HG03565 (cell line): ENCODE data around the gene KIR2DL1.
"Not testable (repeated sequence)": the region's sequence is repeated elsewhere in the genome, so short reads cannot be mapped to it uniquely, and the experiment has no call there.

ENCODE experiments used
- ATAC-seq: cut with Tn5 transposase; IDR thresholded peaks from one replicate; pipeline ENCODE4 v1.9.1; 2021; ENCODE audit warnings: mild to moderate bottlenecking, moderate library complexity; ENCODE audit not compliant: unreplicated experiment

The KIR2DL1 gene

DNA sequence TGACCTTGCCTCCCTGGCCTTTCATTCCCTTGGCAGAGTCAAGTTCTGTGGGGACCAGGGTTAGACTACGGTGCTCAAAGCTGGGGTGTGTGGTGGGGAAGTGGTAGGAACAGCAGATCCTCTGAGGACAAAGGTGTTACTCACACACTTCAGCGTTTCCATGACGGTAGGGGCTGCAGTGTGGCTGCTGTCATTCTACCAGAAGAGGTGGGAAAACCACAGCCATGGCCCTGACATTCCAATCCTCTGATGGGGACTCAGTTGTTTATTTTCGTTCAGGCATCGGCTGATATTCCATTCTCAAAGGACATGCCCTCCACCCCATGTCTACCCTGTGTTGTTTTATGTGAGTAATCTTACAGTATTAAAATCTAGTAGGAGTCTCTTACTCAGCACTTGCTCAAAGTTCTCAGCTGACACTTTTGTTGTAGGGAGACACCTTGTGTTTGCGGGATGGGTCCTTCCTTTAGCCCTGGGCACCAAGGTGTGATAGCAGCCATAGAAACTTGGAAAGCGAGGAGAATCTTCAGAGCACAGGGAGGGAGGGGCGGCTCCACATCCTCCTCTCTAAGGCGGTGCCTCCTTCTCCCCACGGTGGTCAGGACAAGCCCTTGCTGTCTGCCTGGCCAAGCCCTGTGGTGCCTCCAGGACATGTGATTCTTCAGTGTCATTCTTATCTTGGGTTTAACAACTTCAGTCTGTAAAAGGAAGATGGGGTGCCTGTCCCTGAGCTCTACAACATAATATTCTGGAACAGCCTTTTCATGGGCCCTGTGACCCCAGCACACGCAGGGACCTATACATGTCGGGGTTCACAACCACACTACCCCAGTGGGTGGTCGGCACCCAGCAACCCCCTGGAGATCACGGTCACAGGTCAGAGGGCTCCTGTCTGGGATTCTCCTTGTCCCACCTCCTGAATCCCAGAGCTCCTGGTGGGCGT is 1.7 kb downstream of the KIR2DL1 start:
- ATAC-seq = not testable (repeated sequence)

DNA sequence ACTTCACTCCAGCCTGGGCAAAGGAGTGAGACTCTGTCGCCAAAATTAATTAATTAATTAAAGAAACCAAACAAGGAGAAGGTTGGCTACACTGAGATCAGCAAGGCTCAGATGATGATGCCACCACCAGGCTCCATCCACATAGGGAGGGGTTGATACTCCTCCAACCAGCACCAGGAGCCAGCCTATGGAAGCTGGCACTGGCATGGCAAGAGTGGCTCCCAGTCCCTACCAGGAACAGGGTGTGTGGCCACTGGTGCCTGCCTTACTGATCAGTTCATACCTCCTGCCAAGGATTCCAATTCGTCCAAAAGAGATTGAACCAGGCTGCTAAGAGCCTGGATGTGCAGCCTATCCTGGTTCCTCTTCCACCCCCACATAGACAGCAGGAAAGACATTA is 3.1 kb downstream of the KIR2DL1 start:
- not testable (repeated sequence) for ATAC-seq

DNA sequence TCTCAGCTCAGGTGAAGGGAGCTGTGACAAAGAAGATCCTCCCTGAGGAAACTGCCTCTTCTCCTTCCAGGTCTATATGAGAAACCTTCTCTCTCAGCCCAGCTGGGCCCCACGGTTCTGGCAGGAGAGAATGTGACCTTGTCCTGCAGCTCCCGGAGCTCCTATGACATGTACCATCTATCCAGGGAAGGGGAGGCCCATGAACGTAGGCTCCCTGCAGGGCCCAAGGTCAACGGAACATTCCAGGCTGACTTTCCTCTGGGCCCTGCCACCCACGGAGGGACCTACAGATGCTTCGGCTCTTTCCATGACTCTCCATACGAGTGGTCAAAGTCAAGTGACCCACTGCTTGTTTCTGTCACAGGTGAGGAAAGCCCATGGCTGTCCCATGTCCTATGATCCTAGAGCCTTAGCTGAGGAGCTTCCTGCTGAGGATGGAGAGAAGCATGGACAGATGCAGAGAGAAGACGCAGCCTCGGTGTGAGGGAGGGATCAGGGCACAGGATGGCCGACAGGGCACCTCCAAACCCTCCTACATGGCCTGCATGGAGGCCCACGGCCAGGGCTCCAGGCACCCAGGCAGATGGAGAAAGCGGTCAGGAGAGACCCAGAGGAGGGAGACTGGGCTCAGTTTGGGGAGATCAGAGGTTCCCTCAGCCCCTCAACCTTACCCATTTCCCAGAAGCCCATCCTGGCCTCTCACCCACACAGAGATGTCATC is 5.7 kb downstream of the KIR2DL1 start:
- not testable (repeated sequence) for ATAC-seq

DNA sequence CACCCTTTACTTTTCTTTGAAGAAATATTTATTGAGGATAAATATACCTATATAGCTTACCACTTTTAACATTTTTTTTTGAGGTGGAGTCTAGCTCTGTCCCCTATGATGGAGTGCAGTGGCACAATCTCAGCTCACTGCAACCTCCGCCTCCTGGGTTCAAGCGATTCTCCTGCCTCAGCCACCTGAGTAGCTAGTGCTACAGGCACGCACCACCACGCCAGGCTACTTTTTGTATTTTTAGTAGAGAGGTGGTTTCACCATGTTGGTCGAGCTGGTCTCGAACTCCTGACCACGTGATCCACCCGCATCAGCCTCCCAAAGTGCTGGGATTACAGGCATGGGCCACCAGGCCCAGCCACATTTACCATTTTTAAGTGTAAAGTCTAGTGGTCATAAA is 6.2 kb downstream of the KIR2DL1 start:
- ATAC-seq = not testable (repeated sequence)

DNA sequence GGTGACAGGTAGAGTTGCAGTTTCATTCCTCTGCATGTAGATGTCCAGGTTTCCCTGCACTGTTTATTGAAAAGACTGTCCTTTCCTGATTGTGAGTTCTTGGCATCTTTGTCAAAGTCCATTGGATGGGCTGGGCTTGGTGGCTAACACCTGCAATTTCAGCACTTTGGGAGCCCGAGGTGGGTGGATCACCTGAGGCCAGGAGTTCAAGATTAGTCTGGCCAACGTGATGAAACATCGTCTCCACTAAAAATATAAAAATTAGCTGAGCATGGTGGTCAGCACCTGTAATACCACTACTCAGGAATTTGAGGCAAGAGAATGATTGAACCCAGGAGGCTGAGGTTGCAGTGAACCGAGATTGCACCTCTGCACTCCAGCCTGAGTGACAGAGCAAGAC is 8.3 kb downstream of the KIR2DL1 start:
- not testable (repeated sequence) for ATAC-seq

DNA sequence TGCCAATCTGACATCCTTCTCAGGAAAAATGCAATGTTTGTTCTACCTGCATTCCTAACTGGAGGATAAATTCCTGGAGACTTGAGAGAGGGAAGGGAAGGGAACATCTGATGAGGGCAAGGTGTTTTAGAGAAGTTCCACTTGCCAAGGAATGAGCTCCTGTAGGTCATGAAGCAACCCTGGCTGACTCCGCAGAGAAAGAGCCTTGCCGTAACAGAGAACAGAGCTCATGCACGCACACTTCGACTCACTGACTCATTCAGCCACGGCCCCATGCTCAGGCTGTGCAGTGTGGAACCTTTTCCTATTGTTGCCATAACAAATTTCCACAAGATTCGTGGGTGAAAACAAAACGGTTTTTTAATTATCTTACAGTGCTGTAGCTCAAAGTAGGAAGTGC is 9.3 kb downstream of the KIR2DL1 start:
- not testable (repeated sequence) for ATAC-seq

DNA sequence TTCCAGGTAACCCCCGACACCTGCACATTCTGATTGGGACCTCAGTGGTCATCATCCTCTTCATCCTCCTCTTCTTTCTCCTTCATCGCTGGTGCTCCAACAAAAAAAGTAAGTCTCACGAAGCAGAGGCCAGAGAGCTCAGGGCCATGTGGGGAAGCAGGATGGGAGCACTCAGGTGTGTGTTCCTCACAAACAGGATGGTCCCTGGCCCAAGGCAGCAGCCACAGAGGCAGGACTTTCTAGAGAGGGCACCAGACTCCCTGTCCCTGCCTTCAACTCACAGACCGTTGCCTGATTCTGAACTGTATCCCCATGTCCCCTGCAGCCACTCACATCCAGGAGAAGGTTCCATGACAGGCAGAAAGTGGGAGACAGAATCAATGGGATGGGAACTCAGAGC is 13.3 kb downstream of the KIR2DL1 start:
- not testable (repeated sequence) for ATAC-seq

DNA sequence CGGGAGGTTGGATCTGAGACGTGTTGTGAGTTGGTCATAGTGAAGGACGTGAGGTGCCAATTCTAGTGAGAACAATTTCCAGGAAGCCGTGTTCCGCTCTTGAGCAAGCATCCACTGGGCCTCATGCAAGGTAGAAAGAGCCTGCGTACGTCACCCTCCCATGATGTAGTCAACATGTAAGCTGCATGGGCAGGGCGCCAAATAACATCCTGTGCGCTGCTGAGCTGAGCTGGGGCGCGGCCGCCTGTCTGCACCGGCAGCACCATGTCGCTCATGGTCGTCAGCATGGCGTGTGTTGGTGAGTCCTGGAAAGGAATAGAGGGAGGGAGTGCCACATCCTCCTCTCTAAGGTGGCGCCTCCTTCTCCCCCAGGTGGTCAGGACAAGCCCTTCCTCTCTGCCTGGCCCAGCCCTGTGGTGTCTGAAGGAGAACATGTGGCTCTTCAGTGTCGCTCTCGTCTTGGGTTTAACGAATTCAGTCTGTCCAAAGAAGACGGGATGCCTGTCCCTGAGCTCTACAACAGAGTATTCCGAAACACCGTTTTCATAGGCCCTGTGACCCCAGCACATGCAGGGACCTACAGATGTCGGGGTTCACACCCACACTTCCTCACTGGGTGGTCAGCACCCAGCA is 16.6 kb downstream of the KIR2DL1 start:
- not testable (repeated sequence) for ATAC-seq

DNA sequence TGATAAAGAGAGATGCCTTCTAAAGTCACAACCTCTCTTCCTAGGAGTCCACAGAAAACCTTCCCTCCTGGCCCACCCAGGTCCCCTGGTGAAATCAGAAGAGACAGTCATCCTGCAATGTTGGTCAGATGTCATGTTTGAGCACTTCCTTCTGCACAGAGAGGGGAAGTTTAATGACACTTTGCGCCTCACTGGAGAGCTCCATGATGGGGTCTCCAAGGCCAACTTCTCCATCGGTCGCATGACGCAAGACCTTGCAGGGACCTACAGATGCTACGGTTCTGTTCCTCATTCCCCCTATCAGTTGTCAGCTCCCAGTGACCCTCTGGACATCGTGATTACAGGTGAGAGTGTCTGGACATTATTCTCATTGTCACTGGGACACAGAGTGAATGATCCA is 18.6 kb downstream of the KIR2DL1 start:
- ATAC-seq = not testable (repeated sequence)

DNA sequence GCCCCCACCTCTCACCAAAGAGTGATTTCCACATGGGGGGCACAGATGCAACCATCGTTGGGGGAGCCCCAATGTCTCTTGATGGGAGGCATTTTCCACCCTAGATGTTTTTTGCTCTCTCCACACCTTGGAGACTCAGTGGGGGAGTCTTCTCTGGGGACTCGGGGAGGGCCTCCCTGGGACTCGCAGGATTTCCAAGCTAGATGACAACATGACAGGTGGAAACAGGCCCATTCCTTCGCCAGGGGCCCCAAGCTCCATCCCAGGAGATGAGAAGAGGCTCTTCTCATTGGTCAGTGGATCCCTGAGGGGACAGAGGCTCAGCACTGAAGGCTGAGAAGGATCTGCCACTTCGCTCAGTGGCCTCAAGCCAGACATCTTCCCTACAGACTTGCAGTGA is 21.1 kb downstream of the KIR2DL1 start:
- ATAC-seq = no peak

DNA sequence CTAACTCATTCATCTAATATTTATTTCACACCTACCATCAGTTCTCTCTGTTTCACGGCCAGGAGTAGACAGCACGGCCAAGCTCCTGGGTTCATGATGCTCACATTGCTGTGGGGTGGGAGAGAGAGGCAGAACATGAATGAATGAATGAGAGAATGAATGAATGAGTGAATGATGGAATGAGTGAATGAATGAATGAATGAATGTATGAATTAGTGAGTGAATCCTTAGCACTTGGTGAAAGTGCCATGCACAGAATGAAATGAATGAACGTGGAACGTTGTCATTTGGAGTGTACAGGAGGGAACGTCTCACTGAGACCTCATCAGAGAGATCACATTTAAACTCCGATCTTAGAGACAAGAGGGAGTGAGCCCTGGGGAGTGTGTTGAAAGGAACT is 21.9 kb downstream of the KIR2DL1 start:
- no peak for ATAC-seq

DNA sequence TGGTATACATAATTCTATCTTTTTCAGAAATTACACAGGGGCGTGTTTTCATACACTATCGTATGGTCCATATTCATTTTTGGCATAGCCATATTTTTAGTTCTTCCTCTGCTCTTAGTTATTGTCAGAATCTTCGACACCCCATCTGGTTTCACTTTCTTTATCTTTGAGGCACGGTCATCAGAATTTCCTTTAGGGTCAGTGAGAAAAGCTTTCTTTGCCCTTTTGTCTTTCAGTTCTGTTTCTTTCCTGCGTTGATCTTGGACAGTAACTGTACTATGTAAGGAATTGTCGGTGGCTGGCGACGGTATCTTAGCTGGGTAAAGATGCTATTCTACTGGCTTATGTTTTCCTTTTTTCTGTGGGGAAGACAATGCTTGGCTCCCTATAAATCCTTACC is 23.2 kb downstream of the KIR2DL1 start:
- ATAC-seq = no peak

DNA sequence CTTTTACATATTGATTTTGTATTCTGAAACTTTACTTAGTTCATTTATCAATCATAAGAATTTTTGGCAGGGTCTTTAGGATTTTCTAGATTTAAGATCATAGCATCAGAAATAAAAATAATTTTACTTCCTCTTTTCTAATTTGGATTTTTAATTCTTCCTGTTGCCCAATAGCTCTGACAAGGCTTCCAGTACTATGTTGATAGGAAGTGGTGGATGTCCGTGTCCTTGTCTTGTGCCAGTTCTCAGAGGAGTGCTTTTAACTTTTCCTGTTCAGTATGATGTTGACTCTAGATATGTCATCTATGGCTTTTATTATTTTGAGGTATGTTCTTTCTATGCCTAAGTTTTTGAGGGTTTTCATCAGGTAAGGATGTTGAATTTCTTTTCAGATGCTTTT is 26.2 kb downstream of the KIR2DL1 start:
- no peak for ATAC-seq

DNA sequence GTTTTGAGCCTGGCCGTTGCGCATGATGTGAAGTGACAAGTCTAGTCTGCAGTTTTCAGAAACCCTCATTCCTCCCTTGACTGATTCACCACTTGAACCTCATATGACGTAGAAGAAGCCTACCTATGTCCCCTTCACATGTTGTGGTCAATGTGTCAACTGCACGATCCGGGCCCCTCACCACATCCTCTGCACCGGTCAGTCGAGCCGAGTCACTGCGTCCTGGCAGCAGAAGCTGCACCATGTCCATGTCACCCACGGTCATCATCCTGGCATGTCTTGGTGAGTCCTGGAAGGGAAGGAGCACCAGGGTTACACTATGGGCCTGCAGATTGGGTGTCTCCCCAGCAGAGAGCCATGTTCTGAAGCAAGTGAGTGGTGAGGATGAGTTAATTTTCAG is 33.8 kb downstream of the KIR2DL1 start, which contains the start of gene KIR2DL4:
Gene KIR2DL4 (plus strand): TSS at position 201 of the 400 bp plus-strand sequence. CDS start 42 bp downstream, at position 243.
- ATAC-seq = no peak

DNA sequence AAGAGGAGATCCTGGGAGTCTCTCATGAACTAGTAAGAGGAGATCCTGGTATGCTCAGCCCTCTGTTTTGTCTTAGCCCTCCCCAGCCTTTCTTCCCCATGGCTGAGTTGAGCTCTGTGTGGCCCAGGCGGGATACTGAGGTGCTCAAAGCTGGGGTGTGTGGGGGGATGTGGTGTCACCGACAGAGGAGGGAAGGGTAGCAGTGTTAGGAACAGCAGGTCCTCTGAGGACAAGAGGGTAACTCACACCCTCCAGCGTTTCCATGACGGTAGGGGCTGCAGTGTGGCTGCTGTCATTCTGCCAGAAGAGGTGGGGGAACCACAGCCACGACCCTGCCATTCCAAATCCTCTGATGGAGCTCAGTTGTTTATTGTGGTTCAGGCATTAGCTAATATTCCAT is 34.5 kb downstream of the KIR2DL1 start:
- ATAC-seq = no peak

DNA sequence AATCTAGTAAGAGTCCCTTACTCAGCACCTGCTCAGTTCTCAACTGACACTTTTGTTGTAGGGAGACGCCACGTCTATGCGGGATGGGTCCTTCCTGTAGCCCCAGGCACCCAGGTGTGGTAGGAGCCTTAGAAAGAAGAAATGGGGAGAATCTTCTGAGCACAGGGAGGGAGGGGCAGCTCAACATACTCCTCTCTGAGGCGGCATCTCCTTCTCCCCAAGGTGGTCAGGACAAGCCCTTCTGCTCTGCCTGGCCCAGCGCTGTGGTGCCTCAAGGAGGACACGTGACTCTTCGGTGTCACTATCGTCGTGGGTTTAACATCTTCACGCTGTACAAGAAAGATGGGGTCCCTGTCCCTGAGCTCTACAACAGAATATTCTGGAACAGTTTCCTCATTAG is 35.0 kb downstream of the KIR2DL1 start:
- no peak for ATAC-seq

DNA sequence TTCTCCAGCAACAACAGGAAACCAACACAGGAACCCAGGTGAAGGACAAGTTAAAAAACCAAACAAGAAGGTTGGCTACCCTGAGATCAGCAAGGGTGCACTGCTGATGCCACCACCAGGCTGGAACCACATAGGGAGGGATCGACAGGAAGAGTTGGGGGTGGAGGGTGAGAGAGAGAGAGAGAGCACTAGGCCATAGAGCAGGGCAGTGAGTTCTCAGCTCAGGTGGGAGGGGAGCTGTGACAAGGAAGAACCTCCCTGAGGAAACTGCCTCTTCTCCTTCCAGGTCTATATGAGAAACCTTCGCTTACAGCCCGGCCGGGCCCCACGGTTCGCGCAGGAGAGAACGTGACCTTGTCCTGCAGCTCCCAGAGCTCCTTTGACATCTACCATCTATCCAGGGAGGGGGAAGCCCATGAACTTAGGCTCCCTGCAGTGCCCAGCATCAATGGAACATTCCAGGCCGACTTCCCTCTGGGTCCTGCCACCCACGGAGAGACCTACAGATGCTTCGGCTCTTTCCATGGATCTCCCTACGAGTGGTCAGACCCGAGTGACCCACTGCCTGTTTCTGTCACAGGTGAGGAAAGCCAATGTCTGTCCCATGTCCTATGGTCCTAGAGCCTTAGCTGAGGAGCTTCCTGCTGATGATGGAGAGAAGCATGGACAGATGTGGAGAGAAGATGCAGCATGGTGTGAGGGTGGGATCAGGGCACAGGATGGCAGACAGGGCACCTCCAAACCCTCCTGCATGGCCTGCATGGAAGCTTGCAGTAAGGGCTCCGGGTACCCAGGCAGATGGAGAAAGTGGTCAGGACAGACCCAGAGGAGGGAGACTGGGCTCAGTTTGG is 36.3 kb downstream of the KIR2DL1 start:
- ATAC-seq = no peak

DNA sequence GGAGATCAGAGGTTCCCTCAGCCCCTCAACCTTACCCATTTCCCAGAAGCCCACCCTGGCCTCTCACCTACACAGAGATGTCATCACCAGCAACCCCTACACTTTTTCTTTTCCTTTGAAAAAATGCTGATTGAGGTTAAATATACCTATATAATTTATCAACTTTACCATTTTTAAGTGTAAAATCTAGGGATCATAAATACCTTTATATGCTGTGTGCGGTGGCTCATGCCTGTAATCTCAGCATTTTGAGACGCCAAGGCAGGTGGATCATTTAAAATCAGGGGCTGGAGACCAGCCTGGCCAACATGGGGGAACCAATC is 36.9 kb downstream of the KIR2DL1 start:
- no peak for ATAC-seq

DNA sequence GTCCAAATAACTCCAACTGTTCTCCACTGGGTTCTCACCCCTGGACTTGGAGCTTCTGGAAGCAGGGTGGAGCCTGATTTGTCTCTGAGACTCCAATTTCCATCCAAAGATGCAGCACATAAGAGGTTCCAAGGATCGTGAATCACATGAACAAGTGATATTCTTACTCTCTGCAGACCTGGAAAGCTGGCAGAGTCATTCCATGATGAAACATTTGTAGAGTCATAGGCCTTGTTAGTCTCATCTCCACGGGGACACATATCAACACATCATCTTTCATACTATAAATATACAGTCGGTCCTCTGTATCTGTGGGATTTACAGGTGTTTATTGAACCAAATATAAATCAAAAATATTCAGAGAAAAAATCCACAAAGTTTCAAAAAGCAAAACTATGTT is 45.0 kb downstream of the KIR2DL1 start:
- not testable (repeated sequence) for ATAC-seq

DNA sequence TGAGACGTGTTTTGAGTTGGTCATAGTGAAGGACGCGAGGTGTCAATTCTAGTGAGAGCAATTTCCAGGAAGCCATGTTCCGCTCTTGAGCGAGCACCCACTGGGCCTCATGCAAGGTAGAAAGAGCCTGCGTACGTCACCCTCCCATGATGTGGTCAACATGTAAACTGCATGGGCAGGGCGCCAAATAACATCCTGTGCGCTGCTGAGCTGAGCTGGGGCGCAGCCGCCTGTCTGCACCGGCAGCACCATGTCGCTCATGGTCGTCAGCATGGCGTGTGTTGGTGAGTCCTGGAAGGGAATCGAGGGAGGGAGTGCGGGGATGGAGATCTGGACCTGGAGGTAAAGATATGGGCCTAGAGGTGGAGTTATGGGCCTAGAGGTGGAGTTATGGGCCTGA is 46.7 kb downstream of the KIR2DL1 start, which contains the start of gene KIR3DL1:
Gene KIR3DL1 (plus strand): TSS at position 218 of the 400 bp plus-strand sequence.
- ATAC-seq = not testable (repeated sequence)
